ENCODE measurements around the gene MRPL11.

The MRPL11 gene

GRCh38 chr11:66408488-66409214, 30.0 kb downstream of the MRPL11 start:
- Histone ChIP-seq H3K9ac (ENCODE audit: low read length in 5 of 5) (no peak overlapping the region), H3K9me3 (ENCODE audit: control insufficient read depth in 5 of 5, low read length in 5 of 5) (no peaks in the 10 kb centered on the region), H3K36me3 (ENCODE audit: control insufficient read depth in 5 of 5, insufficient read depth in 5 of 5, low read length in 5 of 5) (no peaks in the 10 kb centered on the region), H3K27me3 (ENCODE audit: control insufficient read depth in 5 of 5, insufficient read depth in 4 of 5, low read length in 5 of 5) (peaks cover 0 to 32% (median 22%) of the 10 kb centered on the region in 5 donors), H3K4me1 (ENCODE audit: control insufficient read depth in 5 of 5, insufficient read depth in 5 of 5, low read length in 5 of 5) (peaks cover 0 to 6% (median 5%) of the 10 kb centered on the region in 5 donors), H3K27ac (ENCODE audit: low read depth, low read length) (no peak overlapping the region), H3K4me3 (ENCODE audit: low read depth in 1 of 5, low read length in 5 of 5) (peak overlapping the region in 3 of 5 donors; percentile 27 to 47 (median 35))

DNA sequence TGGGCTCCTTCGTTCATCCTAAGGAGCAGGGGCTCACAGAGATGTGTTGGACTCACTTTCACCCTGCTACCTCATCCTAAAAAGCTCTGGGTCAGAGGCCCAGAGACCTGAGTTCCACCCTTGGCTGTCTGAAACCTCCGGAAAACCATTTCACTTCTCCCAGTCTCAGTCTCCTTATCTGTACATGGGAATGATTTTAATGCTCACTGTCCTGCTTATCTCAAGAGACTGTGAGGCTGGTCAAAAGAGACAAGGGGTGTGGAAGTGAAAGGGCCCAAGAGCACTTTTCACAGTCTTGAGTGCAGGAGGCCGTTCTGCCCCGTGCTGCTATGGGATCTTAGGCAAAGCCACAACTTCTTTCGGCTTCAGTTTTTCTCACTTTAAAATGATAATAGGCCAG, 31.0 kb downstream of the MRPL11 start:
- no peak overlapping the region for H3K9ac ChIP-seq (ENCODE audit: low read length in 5 of 5)
- no peak overlapping the region for H3K27ac ChIP-seq (ENCODE audit: low read depth, low read length)
- no peaks in the 10 kb centered on the region for H3K9me3 ChIP-seq (ENCODE audit: control insufficient read depth in 5 of 5, low read length in 5 of 5)
- no peak overlapping the region for H3K4me3 ChIP-seq (ENCODE audit: low read depth in 1 of 5, low read length in 5 of 5)
- H3K4me1 ChIP-seq (ENCODE audit: control insufficient read depth in 5 of 5, insufficient read depth in 5 of 5, low read length in 5 of 5), result peaks cover 0 to 6% (median 5%) of the 10 kb centered on the region in 5 donors
- peaks cover 0 to 28% (median 20%) of the 10 kb centered on the region in 5 donors for H3K27me3 ChIP-seq (ENCODE audit: control insufficient read depth in 5 of 5, insufficient read depth in 4 of 5, low read length in 5 of 5)
- no peaks in the 10 kb centered on the region for H3K36me3 ChIP-seq (ENCODE audit: control insufficient read depth in 5 of 5, insufficient read depth in 5 of 5, low read length in 5 of 5)

DNA sequence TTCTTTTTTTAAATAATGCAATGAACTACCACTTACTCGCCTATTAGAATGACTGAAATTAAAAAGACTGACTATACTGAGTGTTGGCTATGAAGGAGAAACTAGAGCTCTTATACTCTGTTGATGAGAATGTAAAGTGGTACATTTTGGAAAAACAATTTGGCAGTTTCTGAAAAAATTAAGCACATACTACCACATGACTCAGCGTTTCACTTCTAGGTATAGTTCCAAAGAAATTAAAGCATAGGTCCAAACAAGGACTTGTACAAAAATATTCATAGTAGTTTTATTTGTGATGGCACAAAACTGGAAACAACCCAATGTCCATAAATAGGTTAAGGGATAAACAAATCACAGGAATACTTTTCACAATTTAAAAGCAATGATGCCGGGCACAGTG, 44.7 kb downstream of the MRPL11 start:
- Histone ChIP-seq H3K27me3 (ENCODE audit: control insufficient read depth in 5 of 5, insufficient read depth in 4 of 5, low read length in 5 of 5) (peaks cover 0 to 2% (median 0%) of the 10 kb centered on the region in 5 donors), H3K27ac (ENCODE audit: low read depth, low read length) (no peak overlapping the region), H3K36me3 (ENCODE audit: control insufficient read depth in 5 of 5, insufficient read depth in 5 of 5, low read length in 5 of 5) (no peaks in the 10 kb centered on the region), H3K9ac (ENCODE audit: low read length in 5 of 5) (no peak overlapping the region), H3K9me3 (ENCODE audit: control insufficient read depth in 5 of 5, low read length in 5 of 5) (no peaks in the 10 kb centered on the region), H3K4me1 (ENCODE audit: control insufficient read depth in 5 of 5, insufficient read depth in 5 of 5, low read length in 5 of 5) (no peaks in the 10 kb centered on the region), H3K4me3 (ENCODE audit: low read depth in 1 of 5, low read length in 5 of 5) (no peak overlapping the region)

GRCh38 chr11:66391322-66391721, 47.3 kb downstream of the MRPL11 start:
- H3K27ac ChIP-seq (ENCODE audit: low read depth, low read length), result no peak overlapping the region
- no peak overlapping the region for H3K9ac ChIP-seq (ENCODE audit: low read length in 5 of 5)
- H3K4me3 ChIP-seq (ENCODE audit: low read depth in 1 of 5, low read length in 5 of 5), result no peak overlapping the region
- H3K27me3 ChIP-seq (ENCODE audit: control insufficient read depth in 5 of 5, insufficient read depth in 4 of 5, low read length in 5 of 5), result peaks cover 0 to 2% (median 0%) of the 10 kb centered on the region in 5 donors
- no peaks in the 10 kb centered on the region for H3K36me3 ChIP-seq (ENCODE audit: control insufficient read depth in 5 of 5, insufficient read depth in 5 of 5, low read length in 5 of 5)
- no peaks in the 10 kb centered on the region for H3K9me3 ChIP-seq (ENCODE audit: control insufficient read depth in 5 of 5, low read length in 5 of 5)
- H3K4me1 ChIP-seq (ENCODE audit: control insufficient read depth in 5 of 5, insufficient read depth in 5 of 5, low read length in 5 of 5), result peaks cover 2 to 4% (median 2%) of the 10 kb centered on the region in 5 donors

DNA sequence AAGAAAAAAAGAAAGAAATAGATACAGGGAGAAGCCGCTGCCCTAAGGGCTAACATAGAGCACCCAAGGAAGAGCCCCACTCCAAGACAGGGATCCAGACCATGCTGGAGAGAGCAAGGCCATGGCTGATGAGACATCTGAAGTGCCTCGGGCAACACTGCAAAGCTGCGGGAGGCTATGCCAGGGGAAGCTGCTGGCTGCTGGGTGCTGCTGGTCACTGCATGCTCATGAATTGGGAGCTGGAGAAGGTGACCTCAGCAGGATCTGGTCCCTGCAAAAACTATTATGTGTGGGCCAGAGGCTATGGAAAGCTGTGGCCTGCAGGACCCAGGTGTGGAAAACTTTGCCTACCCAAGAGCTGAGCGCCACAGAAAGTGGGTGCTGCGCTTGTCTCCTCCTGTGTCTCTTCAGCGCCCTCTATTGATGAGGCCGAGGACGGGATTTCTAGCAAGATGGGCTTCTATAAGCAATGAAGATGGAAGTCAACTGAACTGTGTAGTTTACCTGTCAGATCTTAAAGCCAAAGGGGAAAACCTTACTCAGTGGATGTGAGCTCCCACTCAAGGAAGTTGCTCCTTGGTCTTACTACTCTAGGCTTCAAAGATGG, 49.8 kb downstream of the MRPL11 start:
- Histone ChIP-seq H3K27me3 (ENCODE audit: control insufficient read depth in 5 of 5, insufficient read depth in 4 of 5, low read length in 5 of 5) (peaks cover 0 to 2% (median 0%) of the 10 kb centered on the region in 5 donors), H3K36me3 (ENCODE audit: control insufficient read depth in 5 of 5, insufficient read depth in 5 of 5, low read length in 5 of 5) (no peaks in the 10 kb centered on the region), H3K27ac (ENCODE audit: low read depth, low read length) (no peak overlapping the region), H3K9ac (ENCODE audit: low read length in 5 of 5) (no peak overlapping the region), H3K4me1 (ENCODE audit: control insufficient read depth in 5 of 5, insufficient read depth in 5 of 5, low read length in 5 of 5) (peaks cover 3 to 9% (median 6%) of the 10 kb centered on the region in 5 donors), H3K4me3 (ENCODE audit: low read depth in 1 of 5, low read length in 5 of 5) (no peak overlapping the region), H3K9me3 (ENCODE audit: control insufficient read depth in 5 of 5, low read length in 5 of 5) (no peaks in the 10 kb centered on the region)

DNA sequence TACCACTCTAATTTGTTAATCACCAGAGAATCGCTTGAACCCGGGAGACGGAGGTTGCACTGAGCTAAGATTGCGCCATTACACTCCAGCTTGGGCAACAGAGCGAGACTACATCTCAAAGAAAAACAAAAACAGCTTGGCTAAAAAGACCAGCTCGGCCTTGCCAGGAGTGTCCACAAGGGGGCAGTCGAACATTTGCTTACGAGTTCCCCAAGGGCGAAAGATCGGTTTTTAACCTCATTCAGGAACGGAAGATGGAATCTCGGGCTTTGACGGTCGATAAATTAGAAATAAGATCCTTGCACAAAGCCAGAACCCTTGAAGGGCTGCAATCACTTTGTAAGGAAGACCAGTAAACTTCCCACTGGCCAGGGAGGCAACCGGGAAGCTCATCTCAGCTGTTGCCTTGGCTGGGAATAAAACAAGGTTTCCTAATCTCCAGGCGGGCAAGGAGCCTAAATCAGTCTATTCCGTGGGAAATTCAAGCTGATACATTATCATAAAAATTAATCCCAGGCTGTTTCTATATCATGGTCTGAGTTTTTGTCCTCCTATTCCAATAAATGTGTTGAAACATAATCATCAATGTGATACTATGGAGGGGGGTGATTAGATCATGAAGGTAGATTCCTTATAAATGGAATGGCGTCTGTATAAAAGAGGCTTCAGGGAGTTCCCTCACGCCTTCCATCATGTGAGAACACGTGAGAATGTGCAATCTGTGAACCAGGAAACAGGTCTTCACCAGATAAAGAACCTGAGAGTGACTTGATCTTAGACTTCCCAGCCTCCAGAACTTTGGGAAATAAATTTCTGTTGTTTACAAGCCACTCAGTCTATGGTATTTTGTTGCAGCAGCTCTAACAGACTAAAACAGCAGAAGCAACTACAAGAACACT, 52.2 kb downstream of the MRPL11 start:
- Histone ChIP-seq H3K27ac (ENCODE audit: low read depth, low read length) (peak overlapping the region; percentile 31), H3K4me1 (ENCODE audit: control insufficient read depth in 5 of 5, insufficient read depth in 5 of 5, low read length in 5 of 5) (peaks cover 3 to 9% (median 6%) of the 10 kb centered on the region in 5 donors), H3K9ac (ENCODE audit: low read length in 5 of 5) (peak overlapping the region; percentile 5 to 76 (median 60)), H3K36me3 (ENCODE audit: control insufficient read depth in 5 of 5, insufficient read depth in 5 of 5, low read length in 5 of 5) (no peaks in the 10 kb centered on the region), H3K9me3 (ENCODE audit: control insufficient read depth in 5 of 5, low read length in 5 of 5) (no peaks in the 10 kb centered on the region), H3K27me3 (ENCODE audit: control insufficient read depth in 5 of 5, insufficient read depth in 4 of 5, low read length in 5 of 5) (no peaks in the 10 kb centered on the region), H3K4me3 (ENCODE audit: low read depth in 1 of 5, low read length in 5 of 5) (peak overlapping the region; percentile 32 to 74 (median 47))

All from subcutaneous abdominal adipose tissue (tissue), 5 donors.